Stimulated activated CD4-positive, alpha-beta T cell treated with anti-CD3 and anti-CD28 coated beads, TNF-alpha, amount 100 ng/mL, for 48 hours (primary cell): Measurements from ENCODE around the gene ZMYND11.
A peak's percentile ranks its signal among the peaks of the same experiment; 100 is the strongest.
"Not testable (repeated sequence)": the region's sequence is repeated elsewhere in the genome, so short reads cannot be mapped to it uniquely, and the experiment has no call there.

Source experiments
- DNase-seq, 3 donors: peaks; one replicate each; pipeline ENCODE4 v3.0.0-alpha.2; 2020; ENCODE audit warnings: low read depth in 3 of 3

The ZMYND11 gene

GRCh38 chr10:132946-133898 lies 2.0 kb upstream of the ZMYND11 start:
- DNase-seq = no peak

GRCh38 chr10:134247-135131 lies 766 bp upstream of the ZMYND11 start:
- peak in 2 of 3 donors; percentile 11 to 22 for DNase-seq

GRCh38 chr10:135601-136464 lies 578 bp downstream of the ZMYND11 start:
- peak in 2 of 3 donors; percentile 20 to 43 for DNase-seq

GRCh38 chr10:136465-136762 lies 1.2 kb downstream of the ZMYND11 start:
- DNase-seq = no peak

- DNase-seq = peak; percentile 11 to 44 (median 31)
These were observed 1.8 kb downstream of the ZMYND11 start for GRCh38 chr10:137031-137430.

- DNase-seq = no peak
These were observed 2.4 kb downstream of the ZMYND11 start for GRCh38 chr10:137606-138005.

- DNase-seq = no peak
These were observed 7.1 kb downstream of the ZMYND11 start for GRCh38 chr10:142371-142770.

GRCh38 chr10:152915-153314 lies 17.7 kb downstream of the ZMYND11 start:
- DNase-seq = no peak

- peak in 1 of 3 donors; percentile 7 for DNase-seq
These were observed 19.1 kb downstream of the ZMYND11 start for GRCh38 chr10:154348-154747.

GRCh38 chr10:167383-167782 lies 32.1 kb downstream of the ZMYND11 start:
- DNase-seq = no peak

GRCh38 chr10:173741-174140 lies 38.5 kb downstream of the ZMYND11 start:
- no peak for DNase-seq

GRCh38 chr10:176677-177076 lies 41.4 kb downstream of the ZMYND11 start:
- DNase-seq = no peak

- no peak for DNase-seq
These were observed 43.0 kb downstream of the ZMYND11 start for GRCh38 chr10:178208-178607.

GRCh38 chr10:178723-179122 lies 43.5 kb downstream of the ZMYND11 start:
- no peak for DNase-seq

GRCh38 chr10:182441-183201 lies 47.4 kb downstream of the ZMYND11 start:
- DNase-seq = no peak

- DNase-seq = no peak
These were observed 48.9 kb downstream of the ZMYND11 start for GRCh38 chr10:184174-184573.

GRCh38 chr10:184911-185310 lies 49.7 kb downstream of the ZMYND11 start:
- DNase-seq = no peak

- not testable (repeated sequence) for DNase-seq
These were observed 50.3 kb downstream of the ZMYND11 start for GRCh38 chr10:185571-185970.

- no peak for DNase-seq
These were observed 51.7 kb downstream of the ZMYND11 start for GRCh38 chr10:186911-187310.

- no peak for DNase-seq
These were observed 53.3 kb downstream of the ZMYND11 start for GRCh38 chr10:188546-188945.

- DNase-seq = no peak
These were observed 55.0 kb downstream of the ZMYND11 start for GRCh38 chr10:190216-190615.
